Fibroblast of pulmonary artery (primary cell): Measurements from ENCODE around the gene KCNN3.

Source experiments
- DNase-seq: peaks from one replicate; pipeline ENCODE4 v3.0.0-alpha.2; 2010; ENCODE audit warnings: low read depth
- H3K4me3 ChIP-seq: replicated peaks from 2 replicates; pipeline ENCODE4 v1.5.1; 2011; ENCODE audit warnings: low read depth, mild to moderate bottlenecking, control low read depth, low read length, moderate library complexity
- TF ChIP-seq, protein P1 (sequence below): IDR thresholded peaks from 2 replicates; pipeline ENCODE4 v1.5.1; 2011; ENCODE audit warnings: mild to moderate bottlenecking, control low read depth, low read length, inconsistent platforms; ENCODE audit errors: missing control alignments

The KCNN3 gene

DNA sequence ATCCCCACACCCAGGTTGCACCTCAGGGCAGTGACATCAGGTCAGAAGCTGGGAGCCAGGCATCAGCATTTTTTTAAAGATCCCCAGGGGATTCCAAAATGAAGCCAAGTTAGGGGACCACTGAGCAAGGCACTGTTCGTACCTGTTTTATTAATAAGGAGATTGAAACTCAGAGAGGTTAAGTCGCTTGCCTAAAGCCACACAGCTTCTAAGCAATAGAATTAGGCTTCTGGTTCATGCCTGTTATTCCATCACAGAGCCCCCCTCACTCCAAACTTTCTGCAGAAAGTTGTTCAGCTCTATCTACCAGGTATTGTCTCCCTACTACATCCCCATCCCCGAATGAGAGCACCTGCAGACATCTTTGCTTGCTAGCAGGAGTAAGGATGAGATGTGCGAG, 28.7 kb downstream of the KCNN3 start:
- TF ChIP-seq, protein P1, sequence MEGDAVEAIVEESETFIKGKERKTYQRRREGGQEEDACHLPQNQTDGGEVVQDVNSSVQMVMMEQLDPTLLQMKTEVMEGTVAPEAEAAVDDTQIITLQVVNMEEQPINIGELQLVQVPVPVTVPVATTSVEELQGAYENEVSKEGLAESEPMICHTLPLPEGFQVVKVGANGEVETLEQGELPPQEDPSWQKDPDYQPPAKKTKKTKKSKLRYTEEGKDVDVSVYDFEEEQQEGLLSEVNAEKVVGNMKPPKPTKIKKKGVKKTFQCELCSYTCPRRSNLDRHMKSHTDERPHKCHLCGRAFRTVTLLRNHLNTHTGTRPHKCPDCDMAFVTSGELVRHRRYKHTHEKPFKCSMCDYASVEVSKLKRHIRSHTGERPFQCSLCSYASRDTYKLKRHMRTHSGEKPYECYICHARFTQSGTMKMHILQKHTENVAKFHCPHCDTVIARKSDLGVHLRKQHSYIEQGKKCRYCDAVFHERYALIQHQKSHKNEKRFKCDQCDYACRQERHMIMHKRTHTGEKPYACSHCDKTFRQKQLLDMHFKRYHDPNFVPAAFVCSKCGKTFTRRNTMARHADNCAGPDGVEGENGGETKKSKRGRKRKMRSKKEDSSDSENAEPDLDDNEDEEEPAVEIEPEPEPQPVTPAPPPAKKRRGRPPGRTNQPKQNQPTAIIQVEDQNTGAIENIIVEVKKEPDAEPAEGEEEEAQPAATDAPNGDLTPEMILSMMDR = no peak

DNA sequence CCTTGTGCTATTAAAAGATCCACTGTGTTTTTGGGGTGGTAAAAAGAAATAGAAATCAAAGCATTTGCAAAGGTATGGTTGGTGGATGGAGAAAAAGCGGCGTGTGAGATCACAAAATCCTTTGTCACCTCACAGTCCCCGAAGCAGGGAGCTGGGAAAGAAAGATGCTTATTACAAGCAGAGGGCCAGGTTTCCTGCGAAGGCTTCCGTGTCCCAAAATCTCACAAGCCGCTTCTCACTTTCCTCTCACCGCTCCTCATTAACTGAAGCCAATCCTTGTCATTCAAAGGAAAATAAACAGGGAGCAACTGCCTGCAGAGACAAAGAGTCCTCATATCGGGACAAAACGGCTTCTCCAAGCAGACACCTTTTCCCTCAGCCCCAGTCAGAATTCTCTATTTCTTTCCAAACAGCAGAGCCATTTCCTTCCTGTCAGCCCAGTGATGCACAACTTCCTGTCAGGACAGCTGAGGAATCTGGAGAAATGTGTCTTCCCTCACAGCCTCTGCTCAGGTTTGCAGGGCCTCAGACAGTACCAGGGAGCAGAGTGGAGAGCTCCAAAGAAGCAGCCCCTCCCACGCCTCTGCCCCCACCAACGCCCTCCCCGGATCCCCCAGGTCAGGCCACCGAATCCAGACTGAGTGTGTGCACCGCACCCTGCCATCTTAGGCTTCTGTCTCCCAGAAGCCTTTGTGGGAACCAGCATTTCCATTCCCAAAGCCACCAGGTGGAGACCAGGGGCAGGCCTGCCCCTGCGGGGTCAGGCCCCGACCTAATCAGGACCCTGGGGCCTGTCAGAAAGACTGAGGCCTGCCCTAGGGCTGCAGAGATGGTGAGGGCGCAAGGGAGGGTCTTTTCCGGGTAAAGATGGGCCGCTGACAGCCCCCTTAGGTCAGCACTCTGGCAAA, 29.6 kb downstream of the KCNN3 start:
- peak; percentile 42 for DNase-seq
- no peak overlapping the region for H3K4me3 ChIP-seq
- TF ChIP-seq, protein P1 = no peak

More for the DNA sequence above, 28.7 kb downstream of the KCNN3 start:
- DNase-seq = no peak
- no peak overlapping the region for H3K4me3 ChIP-seq

DNA sequence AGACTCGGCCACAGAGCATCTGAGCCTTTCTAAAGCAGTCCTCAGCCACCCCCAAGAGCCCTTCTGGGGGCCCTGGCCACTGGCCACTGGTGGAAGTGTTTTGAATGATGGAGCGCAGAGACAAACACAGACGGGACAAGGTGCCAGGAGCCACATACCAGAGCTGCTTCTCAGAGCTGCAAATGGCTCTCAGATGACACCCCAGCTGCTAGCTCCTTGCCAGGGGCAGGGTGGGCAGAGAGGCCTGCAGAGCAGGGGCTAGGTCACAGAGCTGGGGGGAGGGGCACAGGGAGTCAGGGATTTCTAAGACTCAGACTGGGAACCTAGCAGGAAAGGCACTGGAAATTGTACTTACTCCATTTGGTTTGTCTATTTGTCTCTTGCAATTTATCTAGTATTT, 30.4 kb downstream of the KCNN3 start:
- H3K4me3 ChIP-seq = no peak overlapping the region
- DNase-seq = no peak
- TF ChIP-seq, protein P1 = no peak

DNA sequence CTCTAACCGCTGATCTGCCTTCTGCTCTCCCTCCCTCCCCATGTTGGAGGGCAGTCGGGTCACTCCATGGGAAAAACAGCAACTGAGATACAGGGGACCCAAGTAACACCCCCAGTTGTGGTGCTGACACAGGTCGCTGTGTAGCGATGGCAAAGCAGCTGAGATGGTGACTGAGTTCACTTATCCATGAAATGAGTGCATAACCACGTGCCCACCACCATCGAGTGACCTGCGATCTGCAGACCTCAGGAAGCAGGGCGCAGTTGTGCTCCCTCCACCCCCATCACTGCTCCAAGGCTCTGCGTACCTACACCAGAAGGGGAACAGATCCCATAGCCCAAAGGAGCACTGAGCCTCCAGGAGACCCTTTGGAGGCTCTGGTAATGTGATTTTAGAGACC, 31.1 kb downstream of the KCNN3 start:
- TF ChIP-seq, protein P1 = no peak
- DNase-seq = no peak
- H3K4me3 ChIP-seq = no peak overlapping the region

DNA sequence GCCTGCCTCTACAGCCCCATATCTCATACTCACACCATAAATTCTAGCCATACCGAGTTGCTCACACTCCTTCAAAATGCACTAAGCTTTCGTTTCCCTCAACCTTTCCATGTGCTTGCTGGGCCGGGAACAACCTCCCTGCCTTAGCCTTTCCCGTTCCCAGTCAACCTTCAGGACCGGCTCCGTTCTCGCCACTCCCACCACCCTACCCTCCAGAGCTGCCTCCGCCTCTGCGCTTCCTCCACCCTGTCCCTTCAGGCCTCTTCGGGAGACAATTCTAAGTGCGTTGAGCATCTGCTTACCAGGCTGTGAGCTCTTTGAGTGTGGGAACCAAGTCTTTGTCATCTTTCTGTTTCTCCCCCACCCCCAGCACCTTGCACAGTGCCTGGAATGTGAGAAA, 31.6 kb downstream of the KCNN3 start:
- TF ChIP-seq, protein P1 = no peak
- DNase-seq = no peak
- H3K4me3 ChIP-seq = no peak overlapping the region

DNA sequence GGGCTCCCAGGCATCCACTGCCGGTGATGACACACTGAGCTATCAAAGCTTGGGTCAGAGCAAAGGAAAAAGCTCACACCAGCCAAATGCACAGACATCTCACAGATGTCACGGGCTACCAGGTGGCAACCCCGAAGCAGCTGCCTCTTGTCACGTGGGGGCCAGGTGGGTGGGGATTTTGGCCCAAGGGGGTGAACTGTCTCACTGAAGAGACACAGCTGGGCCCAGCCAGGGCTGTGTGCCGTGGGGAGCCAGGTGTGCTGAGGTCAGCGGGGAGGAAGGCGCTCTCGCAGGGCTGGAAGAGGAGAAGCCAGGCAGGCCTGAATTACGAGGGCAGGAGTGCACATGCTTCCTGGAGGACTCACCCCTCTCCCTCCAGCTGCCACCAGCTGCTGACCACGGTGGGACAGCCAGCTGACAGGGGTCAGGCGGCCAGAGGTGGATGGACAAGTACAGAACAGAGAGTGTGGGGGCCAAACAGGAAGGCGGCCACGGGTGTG, 32.4 kb downstream of the KCNN3 start:
- DNase-seq = peak; percentile 25
- TF ChIP-seq, protein P1 = no peak
- H3K4me3 ChIP-seq = no peak overlapping the region
